GM21367 (cell line): ENCODE results near the gene ICA1.

ENCODE experiments used
- ATAC-seq: cut with Tn5 transposase; IDR thresholded peaks from one replicate; pipeline ENCODE4 v1.9.1; 2021; ENCODE audit not compliant: unreplicated experiment

Gene ICA1

DNA sequence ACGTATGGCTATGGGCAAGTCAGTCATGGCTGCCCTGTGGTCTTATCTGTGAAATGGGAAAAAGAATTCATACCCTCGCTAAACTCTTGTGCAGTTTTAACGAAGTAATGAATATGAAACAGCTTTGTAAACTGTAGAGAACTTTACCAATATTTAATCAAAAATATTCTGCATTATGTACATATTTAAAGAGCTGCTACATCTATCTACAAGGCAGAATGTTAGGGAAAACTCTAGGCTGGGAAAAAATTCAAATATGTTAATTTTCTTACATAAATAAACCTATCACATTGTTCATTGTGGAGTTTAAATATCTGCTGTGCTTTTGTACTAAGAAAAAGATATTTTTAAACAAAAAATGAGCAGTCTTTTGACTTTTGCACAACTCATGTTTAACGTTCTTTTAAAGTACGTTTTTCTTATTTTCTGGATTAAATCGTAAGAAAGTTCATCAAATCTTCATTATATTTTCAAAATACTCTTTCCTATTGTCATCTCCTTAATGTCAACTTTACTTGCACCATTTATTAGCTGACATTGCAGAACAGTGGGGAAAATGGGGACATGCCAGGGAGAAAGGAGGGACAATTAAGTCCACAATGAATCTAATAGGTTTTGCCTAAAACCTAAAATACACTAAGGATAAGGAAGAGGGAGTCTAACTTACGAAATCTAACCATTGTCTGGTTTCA is 57.5 kb downstream of the ICA1 start:
- no peak for ATAC-seq

DNA sequence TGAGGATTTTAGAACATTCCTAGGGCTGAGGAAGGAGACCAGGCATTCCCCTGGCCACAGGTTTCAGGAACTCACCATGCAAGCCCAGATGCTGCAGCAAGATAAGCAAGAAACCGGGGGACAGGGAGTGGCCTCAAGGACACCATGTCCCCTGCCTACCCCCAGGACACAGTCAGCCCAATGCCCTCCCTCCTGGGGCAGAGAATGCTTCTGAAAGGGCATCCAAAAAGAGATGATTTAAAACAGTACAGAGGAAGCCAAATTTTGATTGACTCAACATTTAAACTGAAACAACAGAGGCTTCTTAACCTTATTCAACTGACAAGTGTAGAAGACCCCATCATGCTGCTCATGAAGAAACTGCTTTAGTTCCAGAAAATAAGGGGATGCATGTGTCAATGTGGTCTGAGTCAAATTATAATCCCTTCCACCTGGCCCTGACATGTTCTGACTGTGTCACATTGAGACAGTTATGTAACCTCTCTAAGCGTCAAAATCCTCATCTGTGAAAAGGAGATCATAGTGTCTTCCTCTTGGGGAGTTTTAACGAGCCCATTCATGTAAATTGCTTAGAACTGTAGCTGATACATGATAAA is 60.0 kb downstream of the ICA1 start:
- no peak for ATAC-seq

DNA sequence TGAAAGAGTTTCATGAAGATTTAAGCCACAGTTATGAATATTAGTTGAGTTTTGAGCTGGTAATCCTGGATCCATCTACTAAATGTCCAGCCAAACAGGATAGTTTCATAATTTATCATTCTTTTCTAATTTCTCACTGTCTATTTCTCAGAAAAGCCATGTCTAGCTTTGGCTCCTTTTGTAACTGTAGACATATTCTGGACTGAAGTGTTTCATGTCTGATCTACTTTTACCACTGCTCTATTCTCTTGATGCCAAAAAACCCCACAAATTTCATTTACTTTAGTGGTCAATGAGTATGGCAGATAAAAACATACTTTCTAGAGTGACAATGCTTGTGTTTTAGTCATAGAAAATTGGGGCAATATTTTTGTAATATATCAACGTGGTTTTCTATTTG is 61.2 kb downstream of the ICA1 start:
- ATAC-seq = no peak

DNA sequence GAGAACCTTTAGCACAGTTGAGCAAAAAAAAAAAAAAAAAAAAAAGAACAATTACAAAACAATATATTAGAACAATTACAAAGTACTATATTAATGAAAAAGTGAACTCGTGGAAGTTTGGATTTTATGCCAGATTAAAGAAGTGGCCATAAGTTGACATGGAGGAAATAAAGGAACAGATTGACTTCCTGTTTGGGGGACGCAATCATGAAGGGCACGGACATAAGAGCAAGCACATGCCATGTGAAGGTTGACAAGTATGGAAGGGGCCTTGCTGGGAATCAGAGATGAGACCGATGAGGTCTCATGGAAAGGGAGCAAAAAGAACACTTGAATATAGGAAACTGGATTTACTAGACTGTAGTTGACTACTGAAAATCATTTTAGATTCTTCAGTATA is 61.7 kb downstream of the ICA1 start:
- ATAC-seq = no peak

DNA sequence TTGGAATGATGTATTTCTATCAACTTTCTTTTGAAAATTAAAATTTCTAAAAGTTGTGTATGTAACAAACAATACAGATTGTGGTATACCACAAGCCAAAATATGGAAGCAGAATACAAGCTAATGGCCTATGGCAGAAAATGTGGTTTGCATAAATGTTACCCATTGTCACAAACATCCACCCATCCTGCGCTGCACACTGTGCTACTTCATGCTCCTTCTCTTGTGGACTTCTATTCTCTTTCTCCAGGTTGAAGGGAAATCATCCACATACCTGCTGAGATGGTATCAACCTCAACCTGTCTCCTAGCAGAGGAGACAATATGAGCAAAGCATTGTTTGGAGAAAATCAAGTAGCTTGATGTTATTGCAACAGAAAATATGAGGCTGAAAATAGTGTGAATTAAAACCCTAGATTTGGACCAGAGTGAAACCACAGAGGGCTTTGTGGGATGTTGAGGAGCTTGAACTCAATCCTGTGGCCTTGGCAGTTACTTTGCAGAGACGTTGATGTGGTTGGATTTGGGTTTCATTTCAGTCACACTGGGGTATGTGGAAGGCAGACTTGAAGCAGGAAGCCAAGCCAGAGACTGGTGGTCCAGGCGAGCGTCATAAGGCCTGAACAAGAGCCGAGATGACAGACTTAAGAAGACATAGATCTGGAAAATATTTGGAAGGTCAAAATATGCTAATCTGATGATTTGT is 63.8 kb downstream of the ICA1 start:
- no peak for ATAC-seq

DNA sequence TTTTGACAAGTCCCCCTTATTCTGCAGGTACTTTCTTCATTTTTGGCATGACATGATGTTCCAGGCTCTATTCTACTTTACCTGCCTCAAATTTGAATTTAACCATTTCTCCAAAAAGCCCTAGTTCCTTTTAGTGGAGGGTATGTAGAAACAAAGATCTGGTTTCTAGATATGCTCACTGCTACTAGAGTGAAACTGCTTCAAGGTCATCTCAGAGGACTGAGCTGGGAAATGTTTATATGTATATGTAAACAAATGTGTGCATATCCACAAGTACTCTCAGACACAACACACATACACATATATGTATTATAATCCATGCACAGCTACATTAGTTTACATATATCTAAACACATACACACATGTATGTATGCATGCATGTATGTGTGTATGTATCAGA is 69.1 kb downstream of the ICA1 start:
- no peak for ATAC-seq

DNA sequence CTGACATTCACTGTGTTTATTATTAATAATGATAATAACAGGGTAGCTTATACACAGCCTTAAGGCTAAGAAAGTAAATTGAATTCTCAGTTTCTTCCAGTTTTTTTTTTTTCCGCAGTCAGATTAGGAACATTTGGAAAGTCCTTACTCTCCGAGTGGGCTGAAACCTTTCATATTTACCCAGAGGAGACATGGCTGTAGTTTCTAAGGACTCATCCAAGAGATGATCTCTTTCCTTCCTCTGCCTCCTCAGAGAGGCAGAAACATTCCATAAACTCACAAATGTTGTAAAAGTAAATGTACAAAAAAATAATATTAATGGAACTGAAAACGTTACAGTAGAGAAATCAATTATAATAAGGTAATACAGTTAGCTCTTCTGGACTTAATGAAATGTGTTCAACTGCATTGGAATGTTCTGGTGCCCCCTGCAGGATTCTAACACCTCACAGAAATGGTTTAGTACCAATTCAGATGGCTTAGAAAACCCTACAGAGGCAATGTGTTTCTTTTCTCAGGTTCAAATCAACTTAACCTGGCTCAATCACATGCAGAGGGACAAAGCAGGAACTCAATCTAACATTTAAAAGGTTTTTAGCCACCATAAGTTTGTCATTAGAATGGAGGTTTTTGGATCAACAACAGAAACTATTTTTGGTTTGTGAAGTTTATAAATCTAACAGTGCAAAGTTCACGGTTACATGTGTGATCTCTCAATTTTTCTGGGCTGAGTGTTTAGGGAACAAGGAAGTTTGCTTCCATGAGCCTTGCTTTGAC is 71.7 kb downstream of the ICA1 start:
- peak; percentile 66 for ATAC-seq

DNA sequence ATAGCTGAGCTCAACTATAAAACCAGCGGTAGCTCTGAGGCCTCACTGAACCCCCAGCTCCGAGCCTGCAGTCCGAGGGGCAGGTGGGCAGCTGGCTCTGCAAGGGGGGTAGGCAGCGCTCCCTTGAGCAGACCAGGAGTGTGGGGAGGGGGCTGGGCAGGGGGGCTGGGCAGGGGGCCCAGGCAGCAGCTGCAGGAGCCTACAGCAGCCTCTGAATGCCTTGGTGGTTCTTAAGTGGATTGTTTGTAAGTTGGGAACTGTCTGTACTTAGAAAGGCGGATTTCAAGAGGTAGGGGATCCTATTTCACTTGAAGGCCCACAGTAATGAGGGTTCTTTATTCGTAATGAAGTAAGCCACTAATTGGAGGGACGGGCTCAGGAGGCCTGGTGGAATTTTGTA is 72.3 kb downstream of the ICA1 start:
- ATAC-seq = no peak

DNA sequence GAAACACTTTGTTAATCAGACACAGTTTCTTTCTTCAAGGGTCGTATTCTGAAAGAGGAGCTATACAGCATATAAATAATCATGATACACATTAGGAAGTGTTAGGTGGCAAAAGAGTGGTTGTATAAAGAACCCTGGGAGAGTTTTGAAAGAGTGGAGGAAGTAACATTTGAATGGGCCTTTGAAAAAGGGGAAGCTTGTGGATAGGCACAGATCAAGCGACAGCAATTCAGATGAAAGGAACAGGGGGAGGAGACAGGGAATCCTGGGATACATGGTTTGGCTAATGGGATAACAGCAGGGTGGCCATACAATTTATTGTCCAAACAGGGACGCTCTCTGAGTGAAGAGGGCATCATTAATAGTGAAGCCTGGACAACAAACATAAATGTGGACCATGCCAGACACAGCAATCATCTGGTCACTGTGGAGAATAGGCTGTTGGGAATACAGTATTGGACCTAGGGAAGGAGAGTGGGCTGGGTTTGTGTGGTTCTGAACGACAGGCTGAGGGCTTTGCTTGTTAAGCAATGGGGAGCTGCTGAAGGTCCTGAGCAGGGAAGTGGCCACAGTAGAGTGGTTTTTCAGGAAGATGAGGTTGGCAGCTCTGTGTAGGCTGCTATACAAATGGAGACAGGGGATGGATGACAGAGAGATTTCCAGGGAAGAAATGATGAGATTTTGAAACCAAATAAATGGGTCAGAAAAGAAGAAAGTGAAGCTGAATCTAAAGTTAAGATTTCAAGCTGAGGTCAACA is 75.9 kb downstream of the ICA1 start:
- no peak for ATAC-seq

DNA sequence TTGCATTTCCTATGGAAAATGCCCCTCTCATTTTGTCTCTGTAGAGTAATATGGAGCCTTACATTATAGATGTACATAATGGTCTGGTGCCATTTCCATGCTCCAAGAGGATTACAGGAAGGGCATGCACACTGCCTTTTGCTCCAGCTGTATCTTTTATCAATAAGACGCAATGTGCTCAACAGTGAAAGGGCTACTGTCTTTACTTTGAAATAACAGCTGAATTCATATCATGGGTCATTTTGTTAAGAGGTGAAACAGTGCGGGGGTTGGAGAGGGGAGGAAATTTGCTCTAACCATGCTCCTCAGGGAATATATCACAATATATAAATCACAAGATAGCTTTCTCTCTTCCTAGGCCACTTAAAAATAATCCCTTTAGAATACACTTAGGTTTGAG is 77.7 kb downstream of the ICA1 start:
- ATAC-seq = no peak

DNA sequence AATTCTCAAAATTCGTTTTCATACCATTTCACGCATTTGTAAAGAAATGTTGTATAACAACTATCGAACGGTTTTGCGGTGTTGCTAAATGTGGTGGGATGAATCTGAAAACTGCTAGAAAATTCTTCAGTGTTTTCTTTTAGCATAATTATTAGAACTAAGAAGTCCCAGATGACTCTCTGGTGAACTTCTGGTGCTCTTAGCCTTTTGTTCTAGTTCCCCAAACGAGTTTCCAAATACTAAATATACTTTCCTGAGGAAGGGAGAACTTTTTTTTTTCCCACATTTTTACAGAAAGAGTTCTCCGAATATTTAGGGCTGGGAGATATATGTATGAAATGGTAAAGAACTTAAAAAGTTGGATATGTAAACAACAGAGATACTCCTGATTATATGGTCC is 82.5 kb downstream of the ICA1 start:
- ATAC-seq = no peak

DNA sequence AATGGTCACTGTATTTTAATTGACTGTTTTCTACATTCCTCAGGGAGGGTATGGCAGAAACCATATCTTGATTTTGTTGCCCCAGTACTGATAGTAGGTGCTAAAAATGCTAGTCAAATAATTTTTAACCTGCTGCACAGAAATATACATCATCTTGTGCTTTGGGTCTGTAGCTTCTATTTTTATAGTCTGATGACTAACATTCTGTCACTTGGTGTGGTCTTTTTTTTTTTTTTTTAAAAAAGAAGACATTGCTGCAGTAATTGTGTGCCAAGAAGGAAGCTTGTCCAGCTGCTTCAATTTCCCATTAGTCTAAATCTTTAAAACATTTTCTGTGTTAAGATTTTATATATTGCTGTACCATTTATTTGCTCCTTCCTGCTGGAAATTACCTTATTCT is 83.6 kb downstream of the ICA1 start:
- ATAC-seq = no peak

DNA sequence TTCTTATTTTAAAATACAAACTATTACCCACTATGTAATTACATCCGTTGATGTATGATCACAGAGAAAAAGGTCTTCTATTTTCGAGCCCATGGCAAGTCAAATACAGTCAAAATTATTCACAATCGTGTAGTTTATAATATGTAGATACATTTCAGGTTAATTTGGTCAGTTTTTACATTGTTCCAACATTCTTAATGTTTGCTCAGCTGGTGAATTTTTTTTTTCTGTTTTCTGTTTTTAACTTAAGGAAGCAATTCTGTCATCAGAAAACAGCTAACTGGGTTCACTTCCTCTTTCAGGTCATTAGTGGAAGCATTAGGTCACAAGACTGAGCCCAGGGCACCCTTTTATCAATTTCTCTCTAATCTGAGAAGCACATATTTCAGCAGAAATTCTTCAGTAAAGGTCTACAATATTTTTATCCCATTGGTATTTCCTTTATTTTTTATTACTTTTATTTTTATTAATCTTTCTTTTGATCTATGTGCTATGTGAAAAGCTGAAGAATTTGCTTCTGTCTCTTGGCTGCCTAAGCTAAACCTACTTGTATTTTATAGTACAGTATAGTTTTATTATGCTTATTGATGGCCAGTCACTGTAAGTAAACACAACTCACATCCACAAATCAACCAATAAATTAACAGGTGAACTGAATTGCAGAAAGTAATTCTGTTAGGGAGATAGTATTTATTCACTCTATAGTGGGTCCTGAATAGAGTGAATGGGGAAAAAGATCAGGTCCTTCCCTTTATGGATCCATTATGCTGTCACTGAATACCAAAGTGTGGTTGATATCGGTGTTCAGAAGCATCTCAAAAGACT is 84.6 kb downstream of the ICA1 start:
- ATAC-seq = peak; percentile 43

DNA sequence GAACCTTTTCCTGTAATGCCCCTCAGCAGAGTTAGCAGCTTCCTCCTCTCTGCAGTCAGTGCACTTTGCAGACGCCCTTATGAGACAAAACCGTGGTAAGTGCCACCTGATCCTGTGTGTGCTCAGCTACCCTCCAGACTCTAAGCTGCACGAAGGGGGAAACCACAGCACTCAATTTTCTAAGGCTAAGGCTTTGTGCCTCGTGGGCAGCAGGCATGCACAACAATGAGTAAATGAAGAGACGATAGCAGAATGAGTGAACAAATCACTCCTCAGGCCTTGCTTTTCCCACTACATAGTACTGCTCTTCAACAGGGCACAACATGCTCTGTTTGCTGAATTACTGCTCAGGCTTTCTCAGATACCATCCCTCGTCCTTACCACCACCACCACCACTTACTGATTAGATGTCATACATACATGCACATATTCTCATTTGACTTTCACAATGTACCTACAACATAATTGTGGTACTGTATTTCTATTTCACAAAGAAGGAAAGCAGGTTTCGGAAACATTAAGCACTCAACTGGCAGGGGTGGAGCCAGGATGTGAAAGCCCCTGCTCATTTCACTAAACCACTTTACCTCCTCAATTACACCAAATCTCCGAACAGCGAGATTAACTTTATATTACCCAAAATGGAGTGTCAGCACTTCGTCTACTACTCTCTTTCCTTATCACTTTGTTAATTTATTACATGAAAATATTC is 85.4 kb downstream of the ICA1 start:
- ATAC-seq = peak; percentile 65

DNA sequence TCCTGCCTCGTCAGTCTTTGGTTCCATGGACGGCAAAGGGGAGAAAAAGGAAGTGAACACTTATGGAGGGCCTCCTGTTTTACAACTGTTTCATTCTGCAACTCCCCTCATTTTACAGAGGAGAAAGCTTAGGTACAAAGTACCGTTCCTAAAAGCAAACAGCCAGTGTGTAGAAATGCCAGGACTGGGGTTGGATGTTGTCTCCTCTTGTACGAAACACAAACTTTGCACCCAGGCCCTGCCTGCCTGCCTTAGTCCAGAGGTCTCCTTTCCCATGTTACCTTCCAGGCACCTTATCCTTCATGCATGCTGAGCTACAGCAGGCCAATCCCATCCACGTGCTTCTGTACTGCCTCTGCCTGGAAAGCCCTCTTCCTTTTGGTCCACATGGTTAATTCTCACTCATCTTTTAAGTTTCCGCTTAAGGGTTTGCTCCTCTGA is 86.0 kb downstream of the ICA1 start:
- ATAC-seq = no peak

DNA sequence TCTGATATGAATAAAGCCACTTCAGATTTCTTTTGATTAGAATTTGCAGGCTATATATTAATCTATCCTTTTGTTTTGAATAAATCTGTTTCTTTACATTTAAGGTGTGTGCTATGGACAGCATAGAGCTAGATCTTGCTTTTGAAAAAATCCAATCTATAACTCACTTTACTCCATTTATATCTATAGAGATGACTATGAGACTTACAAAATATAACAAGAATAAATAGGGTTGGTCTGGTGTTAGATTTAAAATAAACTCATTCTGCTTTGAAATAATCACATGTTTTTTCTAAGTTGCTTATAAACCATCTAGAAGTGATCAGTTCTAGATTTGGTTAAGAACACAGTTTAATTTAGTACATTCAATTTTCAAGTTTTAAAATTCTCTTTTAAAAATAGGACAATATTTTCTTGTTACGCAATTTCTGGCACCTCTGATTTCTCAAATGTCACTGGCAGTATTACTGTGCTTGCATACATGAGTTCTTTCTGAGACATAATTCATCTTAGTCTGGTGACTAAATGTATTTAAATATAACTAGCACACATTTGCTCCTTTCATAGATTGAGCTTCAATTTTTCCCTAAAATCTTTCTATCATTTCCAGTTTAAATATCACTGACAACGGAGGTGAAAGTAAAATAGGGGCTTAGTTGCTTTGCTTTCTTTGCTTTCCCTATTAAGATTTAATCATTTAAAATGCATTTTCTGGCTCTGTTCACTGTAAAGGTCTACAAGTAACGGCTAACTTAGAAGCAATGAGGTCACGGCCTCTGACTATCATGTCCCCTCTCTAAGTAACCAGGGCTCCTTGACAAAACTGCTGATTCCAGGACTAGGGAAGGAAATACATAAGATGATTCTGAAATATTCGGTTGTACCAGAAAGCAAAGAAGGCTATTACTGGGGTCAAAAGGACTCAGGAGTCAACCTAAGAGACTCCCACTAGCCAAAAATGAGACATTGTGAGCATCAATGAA is 89.3 kb downstream of the ICA1 start:
- no peak for ATAC-seq

DNA sequence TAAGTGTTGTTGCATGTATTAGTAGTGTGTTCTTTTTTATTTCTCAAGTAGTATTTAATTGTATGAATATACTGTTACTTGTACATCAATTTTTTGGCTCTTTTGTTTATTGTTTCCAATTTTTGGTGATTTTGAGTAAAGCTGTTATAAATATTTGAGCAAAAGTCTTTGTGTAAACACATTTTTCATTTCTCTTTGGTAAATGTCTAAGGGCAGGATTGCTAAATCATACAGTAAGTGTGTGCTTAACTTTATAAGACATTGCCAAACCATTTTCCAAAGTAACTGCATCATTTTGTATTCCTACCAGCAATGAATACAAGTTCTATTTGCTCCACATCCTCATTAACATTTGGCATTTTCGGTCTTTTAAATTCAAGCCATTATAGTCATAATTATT is 92.8 kb downstream of the ICA1 start:
- ATAC-seq = no peak

DNA sequence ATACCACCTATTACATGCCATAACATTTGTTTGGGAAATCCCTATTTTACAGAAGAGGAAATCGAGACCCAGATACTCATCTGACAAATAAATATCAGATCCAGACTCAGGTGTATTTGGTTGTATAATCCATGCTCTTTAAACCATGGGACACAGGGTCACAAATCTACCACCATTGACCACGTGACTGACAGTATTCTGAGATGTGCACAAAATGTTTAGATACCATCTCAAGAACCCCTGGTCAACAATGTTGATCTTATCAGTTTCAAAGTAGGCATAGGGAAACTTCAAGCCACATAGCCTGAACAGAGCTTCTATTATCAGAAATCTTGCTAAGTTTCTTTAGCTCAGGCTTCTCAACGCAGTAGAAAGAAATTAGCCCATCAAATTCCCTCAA is 93.6 kb downstream of the ICA1 start:
- no peak for ATAC-seq
